Epithelial cell of esophagus (primary cell): Measurements from ENCODE around the gene STK10.

Experiments
- DNase-seq: peaks from one replicate; pipeline ENCODE4 v3.0.0; 2010; ENCODE audit warnings: low read depth
- H3K4me3 ChIP-seq: 2 replicates; pipeline ENCODE4 v1.5.1; 2011; ENCODE audit warnings: mild to moderate bottlenecking, low read length, control low read depth
- CTCF ChIP-seq: IDR thresholded peaks from 2 replicates; pipeline ENCODE4 v1.5.1; 2011; ENCODE audit warnings: low read depth, mild to moderate bottlenecking, low read length, control low read depth, inconsistent platforms; ENCODE audit not compliant: insufficient read depth; ENCODE audit errors: missing control alignments

The STK10 gene

DNA sequence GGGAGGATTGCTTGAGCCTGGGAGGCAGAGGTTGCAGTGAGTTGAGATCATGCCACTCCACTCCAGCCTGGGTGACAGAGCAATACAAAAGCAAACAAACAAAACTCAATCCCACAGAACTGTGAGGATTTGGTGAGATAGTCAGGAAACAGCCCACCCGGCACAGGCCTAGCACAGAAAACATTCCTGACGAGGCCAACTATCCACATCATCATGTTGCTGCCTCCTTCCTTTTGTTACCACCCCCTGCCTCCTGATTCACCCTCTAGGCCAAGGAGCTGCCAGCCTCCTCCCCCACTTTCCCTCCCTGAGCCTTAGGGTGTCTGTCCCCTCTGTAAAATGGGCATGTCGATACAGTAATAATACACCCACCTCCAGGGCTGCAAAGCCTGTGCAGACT is 39.0 kb downstream of the STK10 start:
- TF ChIP-seq CTCF, result no peak
- H3K4me3 ChIP-seq, result no peak overlapping the region
- peak; percentile 26 for DNase-seq

GRCh38 chr5:172148381-172148780 is 39.6 kb downstream of the STK10 start:
- no peak for TF ChIP-seq CTCF
- no peak overlapping the region for H3K4me3 ChIP-seq
- DNase-seq, result no peak

DNA sequence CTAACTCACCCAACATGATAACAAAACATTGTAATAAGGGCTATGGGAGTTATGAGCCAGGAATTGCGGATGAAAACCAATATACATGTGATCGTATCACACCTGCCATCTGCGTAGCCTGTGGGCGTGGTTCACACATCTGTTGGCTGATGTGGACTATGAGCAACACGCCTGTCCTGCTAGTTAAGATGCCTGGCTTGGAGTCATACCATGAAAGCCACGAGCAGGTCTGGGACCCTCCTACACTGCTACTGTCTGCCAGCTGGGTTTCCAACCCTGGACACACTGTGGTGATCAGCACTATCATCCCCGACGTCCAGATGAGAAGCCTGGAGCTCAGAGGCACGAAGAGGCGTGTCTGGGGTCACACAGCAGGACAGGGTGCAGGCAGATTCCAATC is 40.2 kb downstream of the STK10 start:
- peak; percentile 33 for DNase-seq
- no peak for TF ChIP-seq CTCF

GRCh38 chr5:172146748-172147092 is 41.3 kb downstream of the STK10 start:
- DNase-seq, result no peak
- no peak overlapping the region for H3K4me3 ChIP-seq
- no peak for TF ChIP-seq CTCF

More for the DNA sequence above, 40.2 kb downstream of the STK10 start:
- H3K4me3 ChIP-seq, result no peak overlapping the region

- H3K4me3 ChIP-seq, result no peak overlapping the region
- peak; percentile 37 for DNase-seq
- no peak for TF ChIP-seq CTCF
Measured at GRCh38 chr5:172145870-172146747, 41.9 kb downstream of the STK10 start.

DNA sequence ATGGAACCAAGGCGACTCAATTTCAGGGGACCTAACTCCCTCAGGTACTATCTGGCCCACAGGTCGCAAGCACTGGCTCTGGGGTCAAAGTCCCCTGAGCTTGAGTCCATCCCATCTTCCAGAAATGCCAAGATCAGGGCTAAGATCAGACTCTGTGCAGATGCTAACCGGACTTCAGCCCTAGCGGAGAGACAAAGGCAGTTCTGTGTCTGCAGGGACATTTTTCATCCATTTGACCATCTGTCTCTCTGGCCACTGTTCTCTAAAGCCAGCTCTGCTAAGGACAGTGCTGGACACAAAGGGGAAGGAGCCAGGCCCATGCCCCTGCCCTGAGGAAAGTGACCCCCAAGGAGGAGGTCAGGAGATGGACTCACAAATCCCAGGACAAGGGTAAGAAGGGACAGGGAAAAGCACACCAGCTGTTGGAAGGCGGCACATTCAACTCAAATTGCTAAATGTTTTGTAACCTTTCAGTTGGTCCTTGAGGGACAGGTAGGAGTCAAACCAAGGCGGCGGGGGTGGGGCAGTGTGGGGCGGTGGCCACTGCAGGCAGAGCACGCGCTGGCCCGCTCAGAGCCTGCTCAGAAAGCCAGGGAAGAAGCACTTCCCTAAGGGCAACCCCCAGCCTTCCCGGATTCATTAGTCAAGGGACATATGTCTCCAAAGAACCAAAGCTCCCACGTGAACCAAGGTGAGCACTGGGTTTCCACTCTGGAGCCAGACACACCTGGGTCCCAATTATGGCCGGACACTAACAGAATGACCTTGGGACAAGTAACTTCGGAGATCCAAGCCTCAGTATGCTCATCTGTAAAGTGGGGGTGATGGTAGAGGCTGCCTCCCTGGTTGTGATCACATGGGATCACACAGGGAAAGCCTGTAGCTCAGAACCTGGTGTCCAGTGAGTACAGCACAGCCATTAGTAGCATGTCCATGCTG is 42.8 kb downstream of the STK10 start:
- no peak for DNase-seq
- H3K4me3 ChIP-seq, result no peak overlapping the region
- TF ChIP-seq CTCF, result no peak
